ENCODE measurements around the gene IFNA10.
"Not testable (repeated sequence)": the region's sequence is repeated elsewhere in the genome, so short reads cannot be mapped to it uniquely, and the experiment has no call there.

The IFNA10 gene

DNA sequence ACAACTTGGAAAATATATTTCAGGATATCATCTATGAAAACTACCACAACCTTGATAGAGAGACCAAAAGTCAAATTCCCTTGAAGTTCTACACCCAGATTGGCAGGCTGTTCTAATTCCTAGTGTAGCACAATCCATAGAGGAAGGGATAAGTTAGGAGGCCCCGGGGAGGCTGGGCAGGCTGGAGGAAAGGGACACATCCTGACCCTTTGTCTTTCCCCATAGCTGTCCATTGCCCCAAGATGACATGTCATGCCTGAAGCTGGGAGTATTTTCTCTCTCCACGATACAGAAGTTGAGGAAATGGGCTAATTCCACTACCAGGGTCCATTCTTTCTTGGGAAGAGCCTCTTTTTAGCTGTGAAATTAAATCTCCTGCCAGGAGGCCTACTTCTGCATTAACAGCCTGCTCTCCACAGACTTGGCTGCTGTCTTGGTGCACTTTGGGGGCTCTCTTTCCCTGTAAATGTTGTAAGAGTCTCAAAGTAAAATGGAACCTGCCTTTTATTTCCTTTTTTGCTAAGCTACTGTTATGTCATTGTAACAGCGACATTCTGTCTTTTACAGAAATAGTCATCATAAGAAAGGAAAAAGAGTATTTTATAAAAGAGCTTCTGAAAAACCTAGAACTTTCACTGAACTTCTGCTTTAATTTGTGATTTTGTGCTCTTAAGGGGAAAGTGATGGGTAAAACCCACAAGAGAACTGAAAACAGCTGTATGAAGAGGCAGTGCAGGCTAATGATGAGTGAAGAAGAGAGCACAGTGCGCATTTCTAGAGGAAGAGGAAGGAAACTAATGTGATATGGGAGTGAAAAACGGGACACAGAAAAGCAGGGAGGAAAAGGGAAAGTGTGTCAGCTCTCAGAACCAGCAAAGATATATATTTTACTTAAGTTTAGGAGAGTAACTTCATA lies 6.7 kb upstream of the IFNA10 start:
- H2AFZ ChIP-seq (ENCODE audit: low read depth, low read length), result not testable (repeated sequence)

DNA sequence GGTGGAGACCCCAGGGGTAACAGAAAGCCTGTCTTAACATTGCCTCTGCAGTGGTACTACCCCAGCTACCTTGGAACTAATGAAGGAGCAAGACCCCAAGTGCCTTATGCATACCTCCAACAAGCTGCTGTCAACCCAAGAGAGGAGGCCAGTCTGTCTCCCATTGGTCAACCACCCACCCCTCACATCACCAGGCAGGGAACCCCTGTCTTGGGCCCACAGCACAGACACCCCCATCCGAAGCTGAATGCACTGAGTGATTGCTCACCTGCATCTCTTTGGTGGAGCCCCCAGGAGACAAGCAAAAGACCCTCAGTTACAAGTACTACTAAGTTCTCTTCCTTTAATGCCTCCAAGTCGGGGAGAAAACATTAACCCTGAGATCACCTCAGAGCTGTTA lies 5.2 kb upstream of the IFNA10 start:
- H3K9me3 ChIP-seq (ENCODE audit: insufficient read depth, low read length); H3K9ac ChIP-seq (ENCODE audit: low read length); H2AFZ ChIP-seq (ENCODE audit: low read depth, low read length); H3K4me3 ChIP-seq (ENCODE audit: low read length); H3K79me2 ChIP-seq (ENCODE audit: low read length); H3K36me3 ChIP-seq (replicated peaks; ENCODE audit: low read depth, low read length); H3K27ac ChIP-seq (ENCODE audit: low read length); H4K20me1 ChIP-seq (ENCODE audit: insufficient read depth, low read length); H3K4me2 ChIP-seq (ENCODE audit: low read length): not testable (repeated sequence)
- Histone ChIP-seq H3K27me3 (ENCODE audit: low read depth, low read length) (peaks cover 22% of the 10 kb centered on the region), H3K4me1 (ENCODE audit: low read length) (peaks cover 18% of the 10 kb centered on the region)

More for the DNA sequence above, 6.7 kb upstream of the IFNA10 start:
- H3K36me3 ChIP-seq (replicated peaks; ENCODE audit: low read depth, low read length); H3K4me3 ChIP-seq (ENCODE audit: low read length); H3K9ac ChIP-seq (ENCODE audit: low read length); H3K9me3 ChIP-seq (ENCODE audit: insufficient read depth, low read length); H3K79me2 ChIP-seq (ENCODE audit: low read length); H4K20me1 ChIP-seq (ENCODE audit: insufficient read depth, low read length): not testable (repeated sequence)
- TF ChIP-seq, protein P1, sequence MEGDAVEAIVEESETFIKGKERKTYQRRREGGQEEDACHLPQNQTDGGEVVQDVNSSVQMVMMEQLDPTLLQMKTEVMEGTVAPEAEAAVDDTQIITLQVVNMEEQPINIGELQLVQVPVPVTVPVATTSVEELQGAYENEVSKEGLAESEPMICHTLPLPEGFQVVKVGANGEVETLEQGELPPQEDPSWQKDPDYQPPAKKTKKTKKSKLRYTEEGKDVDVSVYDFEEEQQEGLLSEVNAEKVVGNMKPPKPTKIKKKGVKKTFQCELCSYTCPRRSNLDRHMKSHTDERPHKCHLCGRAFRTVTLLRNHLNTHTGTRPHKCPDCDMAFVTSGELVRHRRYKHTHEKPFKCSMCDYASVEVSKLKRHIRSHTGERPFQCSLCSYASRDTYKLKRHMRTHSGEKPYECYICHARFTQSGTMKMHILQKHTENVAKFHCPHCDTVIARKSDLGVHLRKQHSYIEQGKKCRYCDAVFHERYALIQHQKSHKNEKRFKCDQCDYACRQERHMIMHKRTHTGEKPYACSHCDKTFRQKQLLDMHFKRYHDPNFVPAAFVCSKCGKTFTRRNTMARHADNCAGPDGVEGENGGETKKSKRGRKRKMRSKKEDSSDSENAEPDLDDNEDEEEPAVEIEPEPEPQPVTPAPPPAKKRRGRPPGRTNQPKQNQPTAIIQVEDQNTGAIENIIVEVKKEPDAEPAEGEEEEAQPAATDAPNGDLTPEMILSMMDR (IDR thresholded peaks at IDR 0.05; ENCODE audit: low read depth, low read length), result peak; percentile 69
- Histone ChIP-seq H3K27me3 (ENCODE audit: low read depth, low read length) (peaks cover 33% of the 10 kb centered on the region), H3K4me1 (ENCODE audit: low read length) (peaks cover 18% of the 10 kb centered on the region), H3K27ac (ENCODE audit: low read length) (peak overlapping the region; percentile 50), H3K4me2 (ENCODE audit: low read length) (peak overlapping the region; percentile 53)

DNA sequence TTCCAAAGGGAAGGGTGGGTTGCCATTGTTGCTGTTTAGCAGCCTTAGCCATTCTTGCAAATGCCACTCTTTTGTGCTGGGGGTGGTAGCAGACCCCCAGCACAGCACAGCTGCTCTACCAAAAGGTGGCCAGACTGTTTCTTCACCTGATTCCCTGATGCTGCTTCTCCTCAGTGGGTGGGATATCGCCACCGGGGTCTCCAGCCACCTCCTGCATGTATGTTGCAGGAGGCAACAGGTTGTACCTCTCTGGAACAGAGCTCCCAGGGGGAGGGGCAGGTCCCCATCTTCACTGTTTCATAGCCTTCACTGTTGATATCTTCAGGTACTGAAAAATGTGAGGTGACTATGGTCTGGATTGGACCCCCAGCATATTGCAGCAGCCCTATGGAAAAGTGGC lies 3.8 kb upstream of the IFNA10 start:
- Histone ChIP-seq H3K4me1 (ENCODE audit: low read length) (peaks cover 18% of the 10 kb centered on the region), H3K27me3 (ENCODE audit: low read depth, low read length) (peaks cover 13% of the 10 kb centered on the region; the same call in 1 of the 2 replicates)
- not testable (repeated sequence) for H4K20me1 ChIP-seq (ENCODE audit: insufficient read depth, low read length); H2AFZ ChIP-seq (ENCODE audit: low read depth, low read length); H3K79me2 ChIP-seq (ENCODE audit: low read length); H3K9me3 ChIP-seq (ENCODE audit: insufficient read depth, low read length); H3K9ac ChIP-seq (ENCODE audit: low read length); H3K36me3 ChIP-seq (replicated peaks; ENCODE audit: low read depth, low read length); H3K4me3 ChIP-seq (ENCODE audit: low read length); H3K4me2 ChIP-seq (ENCODE audit: low read length); H3K27ac ChIP-seq (ENCODE audit: low read length)

DNA sequence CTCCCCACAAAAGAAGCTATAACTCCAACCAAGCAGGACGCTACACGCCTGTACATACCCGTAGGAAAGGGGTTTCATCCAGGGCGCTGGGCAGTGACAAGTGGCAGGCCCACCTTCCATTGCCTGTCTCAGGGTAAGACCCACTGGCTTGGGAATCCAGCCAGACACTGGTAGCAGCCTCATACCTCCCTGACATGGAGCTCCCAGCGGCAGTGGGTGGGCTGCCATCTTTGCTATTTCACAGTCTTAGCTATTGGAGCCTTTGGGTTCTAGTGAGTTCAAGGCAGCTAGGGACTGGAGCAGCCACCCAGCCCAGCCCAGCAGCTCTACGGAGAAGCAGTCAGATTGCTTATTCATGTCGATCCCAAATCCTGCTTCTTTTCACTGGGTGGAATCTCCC lies 3.4 kb upstream of the IFNA10 start:
- Histone ChIP-seq H3K4me2 (ENCODE audit: low read length) (no peak overlapping the region), H3K36me3 (replicated peaks; ENCODE audit: low read depth, low read length) (no peaks in the 10 kb centered on the region), H3K9ac (ENCODE audit: low read length) (no peak overlapping the region), H3K79me2 (ENCODE audit: low read length) (no peaks in the 10 kb centered on the region), H3K9me3 (ENCODE audit: insufficient read depth, low read length) (no peaks in the 10 kb centered on the region), H3K4me1 (ENCODE audit: low read length) (peaks cover 20% of the 10 kb centered on the region), H3K27me3 (ENCODE audit: low read depth, low read length) (peaks cover 8% of the 10 kb centered on the region; the same call in 1 of the 2 replicates), H3K27ac (ENCODE audit: low read length) (no peak overlapping the region), H3K4me3 (ENCODE audit: low read length) (no peak overlapping the region), H4K20me1 (ENCODE audit: insufficient read depth, low read length) (no peaks in the 10 kb centered on the region), H2AFZ (ENCODE audit: low read depth, low read length) (no peak overlapping the region)
- TF ChIP-seq EZH2phosphoT487 (IDR thresholded peaks at IDR 0.05; ENCODE audit: low read depth), result no peak
- TF ChIP-seq, protein P1 (IDR thresholded peaks at IDR 0.05; ENCODE audit: low read depth, low read length), result no peak

DNA sequence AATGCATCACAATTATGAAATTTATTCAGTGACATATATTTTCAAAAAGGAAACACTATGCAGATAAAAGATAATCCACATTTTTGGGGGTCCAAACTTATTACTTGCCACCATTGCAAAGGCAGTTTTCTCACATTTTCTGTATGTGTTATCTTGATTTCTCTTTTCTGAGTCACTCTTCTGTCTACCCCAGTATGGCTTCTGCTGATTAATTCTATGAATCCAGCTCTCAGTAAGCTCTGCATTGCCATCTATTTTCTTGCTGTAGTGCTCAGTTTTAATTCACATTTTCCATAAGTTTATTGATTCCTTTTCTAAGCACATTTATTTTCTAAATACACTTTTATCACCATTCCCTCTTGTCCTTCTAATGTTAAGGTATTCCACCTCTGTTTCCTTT lies 1.7 kb downstream of the IFNA10 start:
- no peaks in the 10 kb centered on the region for H4K20me1 ChIP-seq (ENCODE audit: insufficient read depth, low read length)
- H3K36me3 ChIP-seq (replicated peaks; ENCODE audit: low read depth, low read length), result no peaks in the 10 kb centered on the region
- H3K27me3 ChIP-seq (ENCODE audit: low read depth, low read length), result peaks cover 26% of the 10 kb centered on the region
- no peak overlapping the region for H3K4me2 ChIP-seq (ENCODE audit: low read length)
- no peak overlapping the region for H3K9ac ChIP-seq (ENCODE audit: low read length)
- no peak overlapping the region for H3K4me3 ChIP-seq (ENCODE audit: low read length)
- H3K27ac ChIP-seq (ENCODE audit: low read length), result no peak overlapping the region
- no peaks in the 10 kb centered on the region for H3K9me3 ChIP-seq (ENCODE audit: insufficient read depth, low read length)
- H2AFZ ChIP-seq (ENCODE audit: low read depth, low read length), result no peak overlapping the region
- TF ChIP-seq EZH2phosphoT487 (IDR thresholded peaks at IDR 0.05; ENCODE audit: low read depth), result no peak
- TF ChIP-seq, protein P1 (IDR thresholded peaks at IDR 0.05; ENCODE audit: low read depth, low read length), result no peak
- H3K4me1 ChIP-seq (ENCODE audit: low read length), result 0 out of 2 replicates have a peak, but pooled peaks cover 4% of the 10 kb centered on the region
- H3K79me2 ChIP-seq (ENCODE audit: low read length), result no peaks in the 10 kb centered on the region

DNA sequence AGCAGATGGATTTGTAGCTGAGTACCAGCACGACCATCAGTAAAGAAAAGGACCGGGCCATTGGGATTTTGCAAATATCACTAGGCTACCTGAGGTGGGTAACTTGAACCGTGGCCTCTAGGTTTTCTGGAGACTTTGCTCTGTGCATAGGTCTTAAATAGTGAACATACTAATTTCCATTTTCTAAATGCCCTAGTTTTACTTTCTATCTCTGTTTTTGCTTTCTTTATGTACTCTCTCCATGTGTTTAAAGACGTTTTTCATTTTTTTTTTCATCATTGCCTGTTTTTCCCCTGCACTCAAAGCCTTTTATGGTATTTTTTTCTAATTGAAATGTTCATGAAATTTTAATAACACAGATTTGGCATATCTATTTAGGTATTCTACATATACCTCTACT lies 4.8 kb downstream of the IFNA10 start, which contains the start of gene IFNA7:
Gene IFNA7 (minus strand): TSS at position 101 of the 400 bp plus-strand sequence. CDS start 40 bp downstream, at position 61.
- H2AFZ ChIP-seq (ENCODE audit: low read depth, low read length); H3K9me3 ChIP-seq (ENCODE audit: insufficient read depth, low read length); H3K4me3 ChIP-seq (ENCODE audit: low read length); H3K27ac ChIP-seq (ENCODE audit: low read length); H3K79me2 ChIP-seq (ENCODE audit: low read length); H3K4me2 ChIP-seq (ENCODE audit: low read length); H4K20me1 ChIP-seq (ENCODE audit: insufficient read depth, low read length); H3K36me3 ChIP-seq (replicated peaks; ENCODE audit: low read depth, low read length); H3K9ac ChIP-seq (ENCODE audit: low read length): not testable (repeated sequence)
- peaks cover 13% of the 10 kb centered on the region for H3K4me1 ChIP-seq (ENCODE audit: low read length)
- H3K27me3 ChIP-seq (ENCODE audit: low read depth, low read length), result peaks cover 34% of the 10 kb centered on the region
